ENCODE measurements around the gene DIS3L2. TPM values are rescaled to one million over a fixed set of nuclear protein-coding genes. Genes with fewer than 3 reads are reported as not detected.

Gene DIS3L2
- total RNA-seq, 4 donors from 2014 or later, result 16.1 to 26.7 (median 22.0) TPM

- 90% methylated on average over 4 of the region's 4 CpGs for WGBS
- Histone ChIP-seq H3K9me3 (no peaks in the 10 kb centered on the region), H3K36me3 (peaks cover 8 to 48% (median 19%) of the 10 kb centered on the region in 4 donors), H3K4me1 (no peaks in the 10 kb centered on the region), H3K27me3 (no peaks in the 10 kb centered on the region), H3K4me3 (no peak overlapping the region), H3K27ac (replicated peaks in 1 of 4) (no peak overlapping the region)
- no peak for TF ChIP-seq CTCF (IDR thresholded peaks at IDR 0.05)
- TF ChIP-seq POLR2AphosphoS5 (IDR thresholded peaks at IDR 0.05), result no peak
- TF ChIP-seq POLR2A (IDR thresholded peaks at IDR 0.05; ENCODE audit: low read depth), result no peak
- TF ChIP-seq EP300 (IDR thresholded peaks at IDR 0.05), result no peak
- DNase-seq (ENCODE audit: extremely low spot score), result no peak
- intact Hi-C loops (cut with DNase I), result no loop called here
These were observed 307.2 kb downstream of the DIS3L2 start for GRCh38 chr2:232268636-232269165.

GRCh38 chr2:232269867-232270266, 308.4 kb downstream of the DIS3L2 start:
- H3K4me3 ChIP-seq, result no peak overlapping the region
- 92% methylated on average over 7 of the region's 7 CpGs for WGBS
- H3K9me3 ChIP-seq, result no peaks in the 10 kb centered on the region
- intact Hi-C loops (cut with DNase I), result no loop called here
- no peaks in the 10 kb centered on the region for H3K27me3 ChIP-seq
- H3K36me3 ChIP-seq, result peaks cover 0 to 37% (median 8%) of the 10 kb centered on the region in 4 donors
- TF ChIP-seq POLR2A (IDR thresholded peaks at IDR 0.05; ENCODE audit: low read depth) (no peak), POLR2AphosphoS5 (IDR thresholded peaks at IDR 0.05) (no peak), CTCF (IDR thresholded peaks at IDR 0.05) (no peak), EP300 (IDR thresholded peaks at IDR 0.05) (no peak)
- H3K4me1 ChIP-seq, result no peaks in the 10 kb centered on the region
- DNase-seq (ENCODE audit: extremely low spot score), result no peak
- H3K27ac ChIP-seq (replicated peaks in 1 of 4), result no peak overlapping the region

- no peaks in the 10 kb centered on the region for H3K4me1 ChIP-seq
- no peak for DNase-seq (ENCODE audit: extremely low spot score)
- H3K27ac ChIP-seq (replicated peaks in 1 of 4), result no peak overlapping the region
- no peak for TF ChIP-seq POLR2AphosphoS5 (IDR thresholded peaks at IDR 0.05)
- no peak for TF ChIP-seq EP300 (IDR thresholded peaks at IDR 0.05)
- no peak for TF ChIP-seq CTCF (IDR thresholded peaks at IDR 0.05)
- no peak for TF ChIP-seq POLR2A (IDR thresholded peaks at IDR 0.05; ENCODE audit: low read depth)
- peaks cover 0 to 5% (median 0%) of the 10 kb centered on the region in 4 donors for H3K9me3 ChIP-seq
- H3K36me3 ChIP-seq, result peaks cover 0 to 22% (median 4%) of the 10 kb centered on the region in 4 donors
- intact Hi-C loops (cut with DNase I), result no loop called here
- no peak overlapping the region for H3K4me3 ChIP-seq
- H3K27me3 ChIP-seq, result no peaks in the 10 kb centered on the region
- 81% methylated on average over 9 of the region's 9 CpGs for WGBS
These were observed 312.6 kb downstream of the DIS3L2 start for GRCh38 chr2:232273903-232274643.

- H3K4me1 ChIP-seq, result no peaks in the 10 kb centered on the region
- H3K9me3 ChIP-seq, result peaks cover 0 to 6% (median 0%) of the 10 kb centered on the region in 4 donors
- no peak overlapping the region for H3K4me3 ChIP-seq
- no peak for TF ChIP-seq POLR2AphosphoS5 (IDR thresholded peaks at IDR 0.05)
- TF ChIP-seq EP300 (IDR thresholded peaks at IDR 0.05), result no peak
- H3K36me3 ChIP-seq, result peaks cover 0 to 22% (median 4%) of the 10 kb centered on the region in 4 donors
- H3K27ac ChIP-seq (replicated peaks in 1 of 4), result no peak overlapping the region
- no peaks in the 10 kb centered on the region for H3K27me3 ChIP-seq
- intact Hi-C loops (cut with DNase I), result no loop called here
- WGBS, result 90% methylated on average over 5 of the region's 5 CpGs
- no peak for DNase-seq (ENCODE audit: extremely low spot score)
These were observed 314.2 kb downstream of the DIS3L2 start for GRCh38 chr2:232275670-232276069.

- H3K4me3 ChIP-seq, result no peak overlapping the region
- H3K27ac ChIP-seq (replicated peaks in 1 of 4), result no peak overlapping the region
- no peak for DNase-seq (ENCODE audit: extremely low spot score)
- peaks cover 0 to 22% (median 5%) of the 10 kb centered on the region in 4 donors for H3K36me3 ChIP-seq
- H3K27me3 ChIP-seq, result no peaks in the 10 kb centered on the region
- TF ChIP-seq POLR2A (IDR thresholded peaks at IDR 0.05; ENCODE audit: low read depth) (no peak), POLR2AphosphoS5 (IDR thresholded peaks at IDR 0.05) (no peak), CTCF (IDR thresholded peaks at IDR 0.05) (no peak), EP300 (IDR thresholded peaks at IDR 0.05) (no peak)
- WGBS, result 92% methylated on average over 8 of the region's 8 CpGs
- H3K4me1 ChIP-seq, result no peaks in the 10 kb centered on the region
- intact Hi-C loops (cut with DNase I), result no loop called here
- peaks cover 0 to 6% (median 0%) of the 10 kb centered on the region in 4 donors for H3K9me3 ChIP-seq
These were observed 314.7 kb downstream of the DIS3L2 start for GRCh38 chr2:232276084-232276732.

Measured in esophagus muscularis mucosa (tissue), 4 donors.